ENCODE data around the gene CHMP4B. TPM values are rescaled to one million over a fixed set of nuclear protein-coding genes. Genes with fewer than 3 reads are reported as not detected.
A peak's percentile ranks its signal among the peaks of the same experiment; 100 is the strongest.

Gene CHMP4B
- total RNA-seq, 1 donor from 2014 or later, result 97.2 TPM

DNA sequence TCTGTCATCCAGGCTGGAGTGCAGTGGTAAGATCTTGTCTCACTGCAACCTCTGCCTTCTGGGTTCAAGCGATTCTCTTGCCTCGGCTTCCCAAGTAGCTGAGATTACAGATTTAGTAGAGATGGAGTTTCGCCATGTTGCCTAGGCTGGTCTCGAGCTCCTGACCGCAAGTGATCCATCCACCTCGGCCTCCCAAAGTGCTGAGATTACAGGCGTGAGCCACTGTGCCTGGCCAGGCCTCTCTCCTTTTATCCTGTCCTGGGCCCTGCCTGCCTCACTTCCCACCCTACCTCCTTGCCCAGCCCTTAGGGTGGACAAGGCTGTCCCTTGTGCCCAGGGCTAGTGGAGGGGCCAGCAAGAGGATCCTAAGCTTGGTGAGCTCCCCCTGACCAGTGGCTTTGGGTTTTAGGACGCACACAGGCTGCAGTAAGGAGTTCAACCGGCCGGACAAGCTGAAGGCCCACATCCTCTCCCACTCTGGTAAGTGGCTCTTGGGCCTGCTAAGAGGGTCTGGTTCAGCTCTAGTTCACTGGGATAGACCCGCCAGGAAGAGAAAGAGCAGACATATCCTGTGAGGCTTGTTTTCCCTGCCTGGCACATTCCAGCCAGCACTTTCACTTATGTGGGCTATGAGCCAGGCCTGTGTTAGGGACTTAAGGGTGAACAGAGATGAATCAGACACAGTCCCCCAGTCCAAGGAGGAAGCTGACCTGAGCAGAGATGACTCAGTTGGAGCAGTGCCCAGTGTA is 21.9 kb upstream of the CHMP4B start:
- Mint-ChIP-seq H3K36me3 (ENCODE audit: low read depth) (no peaks in the 10 kb centered on the region), H3K27me3 (ENCODE audit: low read depth) (no peaks in the 10 kb centered on the region), H3K27ac (ENCODE audit: unreplicated experiment) (peak overlapping the region; percentile 59), H3K4me3 (no peak overlapping the region), H3K9me3 (no peaks in the 10 kb centered on the region), H3K4me1 (peaks cover 21% of the 10 kb centered on the region)
- TF ChIP-seq, protein P1, sequence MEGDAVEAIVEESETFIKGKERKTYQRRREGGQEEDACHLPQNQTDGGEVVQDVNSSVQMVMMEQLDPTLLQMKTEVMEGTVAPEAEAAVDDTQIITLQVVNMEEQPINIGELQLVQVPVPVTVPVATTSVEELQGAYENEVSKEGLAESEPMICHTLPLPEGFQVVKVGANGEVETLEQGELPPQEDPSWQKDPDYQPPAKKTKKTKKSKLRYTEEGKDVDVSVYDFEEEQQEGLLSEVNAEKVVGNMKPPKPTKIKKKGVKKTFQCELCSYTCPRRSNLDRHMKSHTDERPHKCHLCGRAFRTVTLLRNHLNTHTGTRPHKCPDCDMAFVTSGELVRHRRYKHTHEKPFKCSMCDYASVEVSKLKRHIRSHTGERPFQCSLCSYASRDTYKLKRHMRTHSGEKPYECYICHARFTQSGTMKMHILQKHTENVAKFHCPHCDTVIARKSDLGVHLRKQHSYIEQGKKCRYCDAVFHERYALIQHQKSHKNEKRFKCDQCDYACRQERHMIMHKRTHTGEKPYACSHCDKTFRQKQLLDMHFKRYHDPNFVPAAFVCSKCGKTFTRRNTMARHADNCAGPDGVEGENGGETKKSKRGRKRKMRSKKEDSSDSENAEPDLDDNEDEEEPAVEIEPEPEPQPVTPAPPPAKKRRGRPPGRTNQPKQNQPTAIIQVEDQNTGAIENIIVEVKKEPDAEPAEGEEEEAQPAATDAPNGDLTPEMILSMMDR (conservative IDR thresholded peaks at IDR 0.05), result no peak
- DNase-seq (ENCODE audit: low read depth, low spot score), result no peak

DNA sequence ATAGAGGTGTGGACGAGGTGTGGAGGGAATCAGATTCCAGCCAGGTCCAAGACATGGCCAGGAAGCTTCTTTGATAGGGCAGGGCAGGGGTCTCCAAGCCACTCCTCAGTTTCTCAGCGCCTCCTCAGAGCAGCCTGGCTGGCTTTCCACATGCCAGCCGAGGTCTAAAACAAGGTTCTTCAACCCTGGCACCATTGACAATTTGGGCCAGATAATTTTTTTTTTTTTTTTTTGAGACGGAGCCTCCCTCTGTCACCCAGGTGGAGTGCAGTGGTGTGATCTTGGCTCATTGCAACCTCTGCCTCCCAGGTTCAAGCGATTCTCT is 21.3 kb upstream of the CHMP4B start:
- TF ChIP-seq, protein P1 (conservative IDR thresholded peaks at IDR 0.05), result no peak
- Mint-ChIP-seq H3K27me3 (ENCODE audit: low read depth) (no peaks in the 10 kb centered on the region), H3K36me3 (ENCODE audit: low read depth) (no peaks in the 10 kb centered on the region), H3K27ac (ENCODE audit: unreplicated experiment) (no peak overlapping the region), H3K4me3 (no peak overlapping the region), H3K9me3 (no peaks in the 10 kb centered on the region), H3K4me1 (peaks cover 21% of the 10 kb centered on the region)
- DNase-seq (ENCODE audit: low read depth, low spot score), result no peak

DNA sequence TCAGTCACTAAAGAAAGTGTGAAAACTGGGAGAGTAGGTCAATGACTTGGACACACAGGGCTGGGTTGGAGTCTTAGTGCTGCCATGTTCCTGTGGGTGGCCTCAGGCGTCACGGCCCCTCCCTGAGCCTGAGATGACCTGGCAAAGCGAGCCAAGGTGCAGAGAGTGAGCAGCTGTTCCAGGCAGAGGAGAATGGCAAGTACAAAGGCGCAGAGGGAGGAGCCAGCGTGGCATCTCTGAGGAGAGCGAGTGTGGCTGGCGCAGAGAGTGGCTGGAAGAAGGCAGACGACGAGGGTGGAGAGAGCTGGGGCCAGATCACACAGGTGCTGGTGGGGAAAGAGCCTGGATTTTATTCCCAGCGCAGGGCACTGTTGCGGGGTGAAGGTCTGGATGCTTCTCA is 20.6 kb upstream of the CHMP4B start:
- no peak overlapping the region for H3K4me3 Mint-ChIP-seq
- H3K9me3 Mint-ChIP-seq, result no peaks in the 10 kb centered on the region
- DNase-seq (ENCODE audit: low read depth, low spot score), result no peak
- H3K4me1 Mint-ChIP-seq, result peaks cover 21% of the 10 kb centered on the region
- H3K27me3 Mint-ChIP-seq (ENCODE audit: low read depth), result no peaks in the 10 kb centered on the region
- H3K27ac Mint-ChIP-seq (ENCODE audit: unreplicated experiment), result peak overlapping the region; percentile 92
- H3K36me3 Mint-ChIP-seq (ENCODE audit: low read depth), result no peaks in the 10 kb centered on the region
- TF ChIP-seq, protein P1 (conservative IDR thresholded peaks at IDR 0.05), result no peak

DNA sequence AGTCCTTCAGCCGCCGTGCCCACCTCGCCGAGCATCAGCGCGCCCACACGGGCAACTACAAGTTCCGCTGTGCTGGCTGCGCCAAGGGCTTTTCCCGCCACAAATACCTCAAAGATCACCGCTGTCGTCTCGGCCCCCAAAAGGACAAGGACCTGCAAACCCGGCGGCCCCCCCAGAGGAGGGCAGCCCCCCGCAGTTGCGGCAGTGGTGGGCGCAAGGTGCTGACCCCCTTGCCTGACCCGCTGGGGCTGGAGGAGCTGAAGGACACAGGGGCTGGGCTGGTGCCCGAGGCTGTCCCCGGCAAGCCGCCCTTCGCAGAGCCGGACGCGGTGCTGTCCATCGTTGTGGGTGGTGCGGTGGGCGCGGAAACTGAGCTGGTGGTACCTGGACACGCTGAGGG is 20.1 kb upstream of the CHMP4B start:
- peak overlapping the region; percentile 92 for H3K27ac Mint-ChIP-seq (ENCODE audit: unreplicated experiment)
- TF ChIP-seq, protein P1 (conservative IDR thresholded peaks at IDR 0.05), result no peak
- DNase-seq (ENCODE audit: low read depth, low spot score), result no peak
- H3K9me3 Mint-ChIP-seq, result no peaks in the 10 kb centered on the region
- H3K27me3 Mint-ChIP-seq (ENCODE audit: low read depth), result no peaks in the 10 kb centered on the region
- no peak overlapping the region for H3K4me3 Mint-ChIP-seq
- no peaks in the 10 kb centered on the region for H3K36me3 Mint-ChIP-seq (ENCODE audit: low read depth)
- peaks cover 21% of the 10 kb centered on the region for H3K4me1 Mint-ChIP-seq

DNA sequence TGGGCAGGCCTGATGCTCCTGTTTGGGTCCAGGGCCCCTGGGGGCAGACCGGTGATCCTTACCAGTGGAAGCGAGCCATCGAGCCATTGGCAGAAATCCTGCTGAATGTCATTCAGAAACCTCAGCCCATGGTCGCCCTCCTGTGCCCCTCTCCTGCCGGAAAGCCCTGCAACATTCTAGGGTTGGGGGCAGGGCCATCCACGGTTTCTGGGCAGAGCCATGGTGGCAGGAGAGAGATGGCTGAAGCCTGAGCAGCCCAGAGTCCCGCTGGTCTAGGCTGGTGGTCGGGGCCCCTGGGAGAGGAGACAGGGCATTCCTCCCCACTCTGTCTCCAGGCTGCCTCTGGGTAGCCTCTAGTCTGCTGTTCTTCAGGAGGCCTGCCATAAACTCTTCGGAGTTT is 19.6 kb upstream of the CHMP4B start:
- TF ChIP-seq, protein P1 (conservative IDR thresholded peaks at IDR 0.05), result no peak
- Mint-ChIP-seq H3K4me3 (no peak overlapping the region), H3K9me3 (no peaks in the 10 kb centered on the region), H3K27ac (ENCODE audit: unreplicated experiment) (no peak overlapping the region), H3K36me3 (ENCODE audit: low read depth) (no peaks in the 10 kb centered on the region), H3K27me3 (ENCODE audit: low read depth) (no peaks in the 10 kb centered on the region), H3K4me1 (peaks cover 17% of the 10 kb centered on the region)
- DNase-seq (ENCODE audit: low read depth, low spot score), result no peak

Data from neural crest cell (in vitro differentiated cells).